Stimulated activated CD4-positive, alpha-beta T cell treated with anti-CD3 and anti-CD28 coated beads, Interleukin-1b, Interleukin-23, amount 100 ng/mL, for 4 hours (primary cell): ENCODE measurements around the gene KIF1A.

Experiments
- DNase-seq, 2 donors: peaks; one replicate each; pipeline ENCODE4 v3.0.0-alpha.2; 2020; ENCODE audit warnings: low read depth in 2 of 2

The KIF1A gene, protein sequence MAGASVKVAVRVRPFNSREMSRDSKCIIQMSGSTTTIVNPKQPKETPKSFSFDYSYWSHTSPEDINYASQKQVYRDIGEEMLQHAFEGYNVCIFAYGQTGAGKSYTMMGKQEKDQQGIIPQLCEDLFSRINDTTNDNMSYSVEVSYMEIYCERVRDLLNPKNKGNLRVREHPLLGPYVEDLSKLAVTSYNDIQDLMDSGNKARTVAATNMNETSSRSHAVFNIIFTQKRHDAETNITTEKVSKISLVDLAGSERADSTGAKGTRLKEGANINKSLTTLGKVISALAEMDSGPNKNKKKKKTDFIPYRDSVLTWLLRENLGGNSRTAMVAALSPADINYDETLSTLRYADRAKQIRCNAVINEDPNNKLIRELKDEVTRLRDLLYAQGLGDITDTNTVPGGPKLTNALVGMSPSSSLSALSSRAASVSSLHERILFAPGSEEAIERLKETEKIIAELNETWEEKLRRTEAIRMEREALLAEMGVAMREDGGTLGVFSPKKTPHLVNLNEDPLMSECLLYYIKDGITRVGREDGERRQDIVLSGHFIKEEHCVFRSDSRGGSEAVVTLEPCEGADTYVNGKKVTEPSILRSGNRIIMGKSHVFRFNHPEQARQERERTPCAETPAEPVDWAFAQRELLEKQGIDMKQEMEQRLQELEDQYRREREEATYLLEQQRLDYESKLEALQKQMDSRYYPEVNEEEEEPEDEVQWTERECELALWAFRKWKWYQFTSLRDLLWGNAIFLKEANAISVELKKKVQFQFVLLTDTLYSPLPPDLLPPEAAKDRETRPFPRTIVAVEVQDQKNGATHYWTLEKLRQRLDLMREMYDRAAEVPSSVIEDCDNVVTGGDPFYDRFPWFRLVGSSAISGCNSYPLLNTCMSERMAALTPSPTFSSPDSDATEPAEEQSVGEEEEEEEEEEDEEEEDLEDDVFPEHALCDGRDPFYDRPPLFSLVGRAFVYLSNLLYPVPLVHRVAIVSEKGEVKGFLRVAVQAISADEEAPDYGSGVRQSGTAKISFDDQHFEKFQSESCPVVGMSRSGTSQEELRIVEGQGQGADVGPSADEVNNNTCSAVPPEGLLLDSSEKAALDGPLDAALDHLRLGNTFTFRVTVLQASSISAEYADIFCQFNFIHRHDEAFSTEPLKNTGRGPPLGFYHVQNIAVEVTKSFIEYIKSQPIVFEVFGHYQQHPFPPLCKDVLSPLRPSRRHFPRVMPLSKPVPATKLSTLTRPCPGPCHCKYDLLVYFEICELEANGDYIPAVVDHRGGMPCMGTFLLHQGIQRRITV (N-terminal part only)

DNA sequence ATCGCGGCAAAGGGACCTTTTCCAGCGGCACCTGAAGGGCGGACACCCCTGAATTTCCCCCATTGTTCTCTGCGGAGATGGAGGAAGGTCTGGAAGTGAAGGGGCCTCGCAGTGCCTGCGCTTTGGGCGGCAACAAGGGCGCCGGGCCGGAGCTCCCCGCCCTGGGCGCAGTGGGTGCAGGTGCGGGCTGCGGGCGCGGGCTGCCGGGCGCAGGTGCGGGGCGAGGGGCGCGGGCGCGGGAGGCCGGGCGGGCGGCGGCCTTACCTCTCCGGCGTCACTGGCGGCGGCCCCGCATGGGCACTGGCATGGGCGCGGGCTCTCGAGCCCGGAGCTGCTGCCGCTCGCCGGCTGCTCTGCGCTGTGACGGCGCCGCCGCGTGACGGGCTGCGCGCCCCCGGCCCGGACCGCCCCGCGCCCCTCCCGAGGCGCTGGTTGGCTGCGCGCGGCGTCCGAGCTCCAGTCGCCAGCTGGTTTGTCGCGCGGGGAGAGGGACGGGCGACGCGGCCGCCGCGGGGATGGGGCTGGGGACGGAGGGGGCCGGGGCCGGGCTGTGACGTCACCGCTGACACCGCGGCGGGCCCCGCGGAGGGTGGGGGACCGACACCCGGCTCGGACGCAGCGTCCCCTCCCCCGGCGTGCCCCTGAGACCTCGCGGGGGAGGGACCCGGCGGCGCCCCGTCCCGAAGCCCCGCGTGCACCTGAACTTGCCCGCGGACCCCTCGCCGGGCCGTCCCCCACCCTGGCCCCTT lies at the start of gene KIF1A:
Gene KIF1A, minus strand, starts transcription at position 362 of the 749 bp plus-strand sequence. CDS start 22,467 bp downstream, outside the sequence.
- DNase-seq: no peak

GRCh38 chr2:240869109-240869955 lies 49.3 kb upstream of the KIF1A start:
- DNase-seq: no peak

DNA sequence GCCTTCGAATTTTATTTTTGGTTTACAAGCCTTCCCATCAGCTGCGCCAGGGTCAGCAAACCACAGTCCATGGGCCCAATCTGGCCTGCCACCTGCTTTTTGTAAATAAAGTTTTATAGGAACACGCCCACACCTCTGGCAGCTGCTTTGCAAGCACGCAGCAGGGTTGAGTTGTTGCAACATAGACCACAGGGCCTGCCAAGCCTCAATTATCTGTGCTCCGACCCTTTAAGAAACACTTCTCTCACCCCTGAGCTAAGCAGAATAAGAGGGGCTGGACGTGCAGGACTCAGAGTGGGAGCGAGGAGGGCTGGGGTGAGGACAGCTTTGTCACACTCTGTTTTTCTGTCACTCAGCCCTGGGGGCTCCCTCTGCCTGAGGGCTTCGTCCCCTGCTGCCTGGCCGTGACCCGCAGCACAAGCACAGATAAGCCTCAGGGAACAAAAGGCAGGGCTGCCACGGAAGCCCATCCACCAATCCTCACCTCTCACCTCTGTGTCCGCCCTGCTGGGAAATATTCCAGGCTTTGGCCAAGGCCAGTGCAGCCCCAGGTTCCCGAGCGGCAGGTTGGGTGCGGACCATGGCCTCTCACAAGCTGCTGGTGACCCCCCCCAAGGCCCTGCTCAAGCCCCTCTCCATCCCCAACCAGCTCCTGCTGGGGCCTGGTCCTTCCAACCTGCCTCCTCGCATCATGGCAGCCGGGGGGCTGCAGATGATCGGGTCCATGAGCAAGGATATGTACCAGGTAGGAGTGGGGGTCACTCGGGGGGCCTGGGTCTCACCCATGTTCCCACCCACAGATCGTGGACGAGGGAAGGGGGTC lies 48.5 kb upstream of the KIF1A start, which contains the start of gene AGXT:
Gene AGXT, plus strand, starts transcription at position 539 of the 823 bp plus-strand sequence. Its CDS starts 42 bp downstream, at position 581.
- DNase-seq: no peak

DNA sequence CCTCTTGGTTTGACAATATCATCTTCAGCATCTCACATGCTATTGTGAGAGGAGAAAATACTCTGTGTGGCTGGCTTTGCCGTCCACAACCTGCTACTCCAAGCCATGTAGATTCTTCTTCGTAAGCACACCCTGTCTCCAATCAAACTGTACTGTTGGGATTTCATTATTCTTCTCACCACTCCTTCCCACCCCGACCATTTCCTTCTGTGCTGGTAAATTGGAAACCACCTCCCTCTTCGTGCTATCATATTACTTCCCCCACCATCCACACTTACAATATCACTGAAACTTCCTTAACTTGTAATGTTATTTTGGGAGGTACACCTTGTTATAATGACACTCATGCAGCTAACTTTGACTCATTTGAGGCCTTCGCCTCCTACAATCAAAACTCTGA lies 45.4 kb upstream of the KIF1A start:
- DNase-seq: no peak

GRCh38 chr2:240864475-240864874 lies 44.5 kb upstream of the KIF1A start:
- DNase-seq: no peak

GRCh38 chr2:240861547-240861946 lies 41.5 kb upstream of the KIF1A start:
- no peak for DNase-seq

- no peak for DNase-seq
These were observed 38.9 kb upstream of the KIF1A start for GRCh38 chr2:240858871-240859270.

- no peak for DNase-seq
These were observed 38.3 kb upstream of the KIF1A start for GRCh38 chr2:240858321-240858720.

DNA sequence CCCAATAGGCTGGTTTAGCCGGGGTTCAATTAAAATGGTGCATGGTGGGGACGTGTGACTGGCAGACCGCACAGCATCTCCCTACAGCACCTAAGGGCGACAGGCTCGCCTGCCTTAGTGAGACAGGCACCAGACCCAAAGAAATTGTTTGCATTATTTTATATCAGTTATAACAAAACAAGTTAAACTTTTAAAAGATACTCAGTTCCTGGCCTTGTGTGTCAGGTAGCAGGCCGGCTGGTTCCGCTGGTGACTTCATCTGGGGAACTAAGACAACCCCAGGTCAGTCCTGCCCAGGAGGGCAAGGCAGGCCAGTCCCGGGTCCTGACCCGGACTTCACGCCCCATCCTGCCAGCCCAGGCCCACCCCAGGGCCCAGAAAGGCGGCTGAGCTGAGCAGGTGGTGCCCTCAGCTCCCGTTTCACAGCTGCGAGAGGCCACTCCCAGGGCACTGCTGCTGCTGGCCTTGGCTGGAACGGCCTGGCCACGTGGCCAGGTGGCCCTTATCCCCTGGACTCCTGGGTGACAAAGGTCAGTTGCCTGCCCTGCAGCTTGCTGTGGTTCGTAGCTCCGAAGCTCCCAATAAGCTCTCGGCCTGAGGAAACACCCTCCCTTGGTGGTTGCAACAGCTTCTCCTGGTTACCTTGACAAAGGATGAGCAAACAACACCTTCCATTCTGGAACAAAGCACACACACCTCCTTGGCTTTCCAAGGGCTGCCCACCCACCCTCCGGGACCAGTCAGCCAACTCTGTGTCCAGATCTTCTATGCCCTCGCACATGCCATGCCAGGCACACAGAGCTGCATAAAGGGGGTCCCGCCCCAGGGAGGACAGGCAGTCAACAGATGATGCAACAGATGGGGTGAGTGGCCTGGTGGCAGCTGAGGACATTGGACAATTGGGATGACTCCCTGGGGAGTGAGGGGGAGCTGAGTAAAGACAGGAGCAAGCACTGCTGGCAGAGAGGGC lies 37.3 kb upstream of the KIF1A start:
- DNase-seq: no peak

DNA sequence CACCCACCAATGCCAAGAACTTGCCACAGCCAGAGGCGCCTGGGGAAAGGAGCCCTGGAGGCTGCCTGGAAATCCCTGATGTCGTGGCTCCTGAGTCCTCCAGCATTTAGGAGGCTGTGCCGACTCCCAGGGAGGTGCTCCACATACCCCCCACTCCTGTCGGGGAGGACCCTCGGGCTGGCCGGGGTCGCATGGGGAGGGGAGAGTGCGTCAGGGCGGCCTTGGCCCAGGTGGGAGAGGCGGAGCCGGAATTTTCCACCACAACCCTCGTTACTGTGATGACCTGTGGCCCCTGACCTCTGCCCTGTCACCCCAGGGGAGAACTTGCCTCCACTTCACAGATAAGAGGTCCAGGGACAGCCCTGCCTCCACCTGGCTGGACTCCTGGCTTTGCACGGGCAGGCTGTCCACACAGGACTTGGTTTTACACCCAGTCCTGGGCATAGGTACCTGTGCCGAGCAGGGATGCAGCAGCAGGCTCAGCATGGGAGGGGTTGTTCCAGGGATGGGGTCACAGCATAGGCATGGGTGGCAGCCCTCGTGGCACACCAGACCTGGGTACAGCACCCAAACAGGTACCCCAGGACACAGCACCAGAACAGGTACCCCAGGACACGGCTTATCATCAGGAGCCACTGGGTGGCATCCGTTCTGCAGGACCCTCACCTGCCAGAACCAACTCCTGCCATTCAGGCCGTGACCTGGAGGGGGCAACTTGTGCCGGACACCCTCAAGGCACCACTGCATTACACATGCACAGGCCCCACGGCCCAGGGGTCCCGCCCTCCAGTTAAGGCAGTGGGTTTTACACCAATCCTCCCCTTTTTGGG lies 36.3 kb upstream of the KIF1A start:
- no peak for DNase-seq

DNA sequence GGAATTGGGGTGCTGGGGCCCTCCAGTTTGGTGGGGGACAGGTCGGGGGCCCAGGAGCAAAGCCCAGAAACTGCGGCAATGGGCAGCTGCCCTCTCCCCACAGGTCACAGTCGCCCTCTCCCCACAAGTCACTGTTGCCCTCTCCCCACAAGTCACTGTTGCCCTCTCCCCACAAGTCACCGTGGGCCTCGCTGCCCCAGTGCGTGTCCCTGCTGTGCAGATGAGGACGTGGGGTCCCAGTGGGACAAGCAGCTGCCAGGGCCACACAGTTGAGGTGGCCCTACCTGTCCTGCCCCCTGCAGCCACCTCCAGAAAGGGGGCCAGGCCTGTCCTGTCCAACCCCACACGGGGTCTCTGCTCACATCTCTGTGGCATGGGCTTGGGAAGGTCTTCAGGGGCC lies 35.7 kb upstream of the KIF1A start:
- DNase-seq: no peak

DNA sequence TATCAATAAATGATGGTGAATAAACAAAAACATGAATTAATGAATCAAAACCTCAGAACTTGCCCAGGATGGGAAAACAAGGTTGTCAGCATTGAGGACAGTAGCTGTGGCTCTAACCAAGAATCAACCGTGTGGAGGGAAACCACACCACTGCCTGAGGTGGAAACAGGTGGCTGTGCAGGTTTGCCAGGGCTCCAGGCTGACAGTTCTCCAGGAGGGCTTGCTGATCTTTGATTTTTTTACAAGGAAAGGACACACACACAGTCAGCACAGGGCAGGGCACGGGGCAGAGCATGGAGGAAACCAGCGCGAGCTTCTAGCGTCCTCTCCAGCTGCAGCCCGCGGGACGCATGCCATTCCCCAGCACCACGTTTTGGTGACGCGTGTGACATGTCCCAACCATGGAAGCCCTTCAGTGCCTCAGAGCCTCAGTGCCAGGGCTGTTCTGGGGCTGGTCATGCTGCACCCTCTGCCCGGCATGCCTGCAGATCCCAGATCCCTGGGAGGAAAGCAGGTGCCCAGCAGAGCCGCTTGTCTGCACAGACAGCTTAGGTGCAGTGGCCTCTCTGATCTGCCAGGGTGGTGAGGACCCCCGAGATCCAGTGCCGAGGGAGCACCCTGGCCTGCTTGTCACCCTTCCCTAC lies 32.8 kb upstream of the KIF1A start:
- DNase-seq: no peak

DNA sequence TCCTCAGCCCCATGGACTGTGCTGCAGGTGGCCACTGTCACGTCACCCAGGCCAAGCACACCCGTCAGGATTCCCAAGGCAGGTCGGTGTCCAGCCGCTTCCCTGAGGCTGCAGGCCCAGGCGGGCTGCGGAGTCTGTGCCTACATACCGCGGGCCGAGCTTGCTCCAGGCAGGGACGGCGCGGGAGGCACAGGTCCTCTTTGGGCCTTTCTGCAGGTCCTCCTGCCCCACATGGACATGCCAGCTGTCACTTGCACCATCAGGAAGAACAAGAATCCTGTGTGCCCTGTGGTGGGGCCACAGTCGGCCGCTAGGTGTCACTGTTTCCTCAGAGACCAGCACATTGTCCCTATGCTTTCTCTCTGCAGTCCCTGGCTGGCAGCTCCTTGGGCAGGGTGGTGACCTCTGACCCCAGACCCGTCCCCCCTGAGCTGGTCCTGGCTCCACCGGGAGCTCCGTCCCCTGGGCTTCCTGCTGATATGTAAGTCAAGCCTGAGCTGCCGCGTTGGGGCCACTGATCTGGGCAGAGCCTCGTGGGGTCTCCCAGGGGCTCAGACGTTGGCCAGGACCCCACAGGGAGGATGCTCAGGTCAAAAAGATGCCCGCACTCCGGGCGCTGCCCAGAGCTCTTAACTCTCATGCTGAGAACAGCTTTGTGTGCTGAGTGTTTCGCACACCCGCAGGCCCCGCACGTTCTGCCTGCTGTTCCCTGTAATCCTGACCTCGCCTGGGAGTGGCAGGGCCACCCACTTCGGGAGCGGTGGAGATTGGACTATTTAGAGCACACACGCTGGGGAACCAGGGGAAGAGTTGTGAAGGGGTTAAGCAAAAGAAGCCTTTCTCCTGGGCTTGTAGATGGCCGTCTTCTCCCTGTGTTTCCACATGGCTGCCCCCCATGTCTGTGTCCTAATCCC lies 31.3 kb upstream of the KIF1A start:
- DNase-seq: peak; percentile 79 to 84

DNA sequence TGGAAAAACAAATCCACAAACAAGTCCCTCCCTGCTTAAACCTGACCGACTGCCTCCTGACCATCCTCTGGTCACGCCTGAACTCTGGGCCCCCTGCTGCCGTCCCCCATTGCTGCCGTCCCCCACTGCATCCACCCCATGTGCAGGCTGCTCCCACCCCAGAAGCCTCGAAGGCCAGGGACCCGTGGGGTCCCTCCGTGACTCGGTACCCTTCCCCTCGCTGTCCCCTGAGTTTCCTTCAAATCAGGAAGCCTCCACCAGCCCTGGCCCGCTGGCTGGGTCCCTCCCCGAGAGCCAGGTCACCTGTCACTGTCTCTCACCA lies 30.7 kb upstream of the KIF1A start:
- no peak for DNase-seq

DNA sequence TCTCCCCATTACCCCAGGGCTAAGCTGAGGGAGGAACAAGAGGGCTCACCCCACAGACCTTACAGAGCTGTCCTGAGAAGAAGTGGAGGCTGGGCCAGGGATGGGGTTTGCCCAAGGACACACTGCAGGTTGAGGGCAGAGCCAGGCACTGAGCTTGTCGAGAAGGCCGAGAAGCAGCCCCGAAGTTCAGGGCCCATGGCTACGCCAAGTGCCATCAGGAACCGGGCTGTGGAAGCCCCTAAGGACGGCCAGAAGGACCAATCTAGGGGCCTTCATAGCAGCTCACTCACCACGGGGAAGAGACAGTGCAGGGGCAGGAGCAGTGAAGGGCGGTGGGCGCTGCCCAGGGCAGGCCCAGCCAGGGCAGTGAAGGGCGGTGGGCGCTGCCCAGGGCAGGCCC lies 30.0 kb upstream of the KIF1A start:
- no peak for DNase-seq
